SKM-1 treated with dmso at 0.1 percent for 144 hours (cell line): ENCODE measurements around the gene DTD1.

Experiments
- DNase-seq: peaks from one replicate; lab custom pipeline; 2025; ENCODE audit not compliant: unreplicated experiment; lab: John Stamatoyannopoulos, UW

Gene DTD1

DNA sequence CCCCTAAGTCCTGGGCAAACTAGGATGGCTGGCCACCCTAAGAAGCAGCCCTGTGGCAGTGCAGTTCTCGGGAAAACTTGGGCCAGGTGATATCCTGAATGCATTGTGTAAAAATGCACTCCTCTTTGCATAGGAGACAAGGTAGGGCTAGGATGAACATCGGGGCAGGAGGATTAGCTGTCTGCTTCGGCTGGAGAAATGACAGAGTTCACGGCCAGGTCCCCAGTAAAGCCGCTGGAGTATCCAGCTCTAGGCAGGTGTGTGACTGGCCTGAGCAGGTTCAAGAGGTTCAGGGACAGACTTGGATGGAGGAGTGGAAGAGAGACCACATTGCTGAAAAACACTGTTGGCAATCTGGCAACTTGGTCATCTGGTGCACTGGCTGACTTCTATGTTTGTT is 26.4 kb downstream of the DTD1 start:
- no peak for DNase-seq

DNA sequence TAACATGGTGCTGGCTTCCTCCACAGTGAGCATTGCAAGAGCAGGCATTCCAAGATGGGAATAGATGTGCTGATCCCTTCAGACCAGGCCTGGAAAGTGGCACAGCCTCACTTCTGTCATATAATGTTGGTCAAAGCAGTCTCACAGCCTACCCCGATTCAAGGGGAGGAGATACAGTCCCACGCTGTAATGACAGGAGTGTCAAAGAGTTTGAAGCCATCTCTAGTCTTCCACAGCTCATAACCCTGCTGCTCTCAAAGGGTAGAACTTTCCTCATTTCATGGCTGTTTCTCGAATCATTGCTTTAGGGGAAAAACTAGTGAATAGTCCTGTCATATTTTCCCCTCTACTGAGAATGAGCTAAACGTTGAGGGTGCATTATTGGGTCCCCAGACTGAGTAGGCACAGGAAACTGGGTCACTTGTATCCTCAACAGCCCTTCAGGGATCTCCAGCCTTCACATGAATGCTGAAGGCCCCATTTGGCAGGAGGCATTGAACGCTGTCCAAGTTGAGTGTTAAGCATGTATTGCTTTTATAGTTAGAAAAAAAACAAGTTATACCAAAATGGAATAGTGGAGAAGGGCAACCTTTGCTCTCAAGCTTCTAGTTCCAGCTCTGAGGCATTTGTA is 27.3 kb downstream of the DTD1 start:
- no peak for DNase-seq

DNA sequence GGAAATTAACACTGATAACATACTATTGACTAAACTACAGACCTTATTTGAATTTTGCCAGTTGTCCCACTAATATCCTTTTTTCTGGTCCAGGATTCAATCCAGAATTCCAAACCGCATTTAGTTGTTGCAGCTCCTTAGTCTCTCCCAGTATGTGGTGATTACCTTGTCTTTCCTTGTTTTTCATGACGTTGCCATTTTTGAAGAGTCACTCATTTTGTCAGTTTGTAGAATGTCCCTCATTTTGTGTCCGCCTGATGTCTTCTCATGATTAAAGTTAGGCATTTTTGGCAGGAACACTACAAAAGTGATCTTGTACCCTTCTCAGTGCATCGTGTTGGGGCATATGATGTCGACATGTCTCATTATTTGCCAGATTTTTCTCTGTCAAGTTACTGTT is 33.1 kb downstream of the DTD1 start:
- no peak for DNase-seq

DNA sequence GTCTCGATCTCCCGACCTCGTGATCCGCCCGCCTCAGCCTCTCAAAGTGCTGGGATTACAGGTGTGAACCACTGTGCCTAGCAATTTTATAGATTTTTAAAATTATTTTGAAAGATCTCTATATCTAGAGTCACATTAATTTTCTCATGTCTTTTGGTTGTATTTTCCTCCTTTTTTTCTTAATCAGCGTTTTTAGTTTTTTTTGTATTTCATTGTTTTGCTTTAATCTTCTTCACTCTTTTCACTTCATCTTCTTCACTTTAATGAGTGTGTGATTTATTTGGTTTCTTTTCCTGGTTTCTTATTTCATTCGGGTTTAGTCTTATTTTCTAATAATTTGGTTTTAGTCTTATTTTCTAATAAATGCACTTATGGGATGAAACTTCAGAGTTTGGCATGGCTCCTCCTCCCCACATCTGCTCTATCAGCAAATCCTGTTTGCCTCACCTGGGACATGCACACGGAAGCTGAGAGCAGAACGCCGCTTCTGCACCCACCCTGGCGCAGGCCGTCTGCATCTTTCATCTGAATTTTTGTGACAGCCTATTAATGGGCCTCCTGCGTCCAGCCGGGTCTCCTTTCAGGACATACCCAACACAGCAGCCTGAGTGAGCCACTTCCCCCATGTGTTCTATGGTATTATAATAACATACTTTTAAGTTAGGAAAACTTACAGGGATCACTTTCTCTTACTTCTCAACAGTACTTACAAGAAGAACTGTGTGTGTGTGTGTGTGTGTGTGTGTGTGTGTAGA is 35.5 kb downstream of the DTD1 start:
- no peak for DNase-seq

DNA sequence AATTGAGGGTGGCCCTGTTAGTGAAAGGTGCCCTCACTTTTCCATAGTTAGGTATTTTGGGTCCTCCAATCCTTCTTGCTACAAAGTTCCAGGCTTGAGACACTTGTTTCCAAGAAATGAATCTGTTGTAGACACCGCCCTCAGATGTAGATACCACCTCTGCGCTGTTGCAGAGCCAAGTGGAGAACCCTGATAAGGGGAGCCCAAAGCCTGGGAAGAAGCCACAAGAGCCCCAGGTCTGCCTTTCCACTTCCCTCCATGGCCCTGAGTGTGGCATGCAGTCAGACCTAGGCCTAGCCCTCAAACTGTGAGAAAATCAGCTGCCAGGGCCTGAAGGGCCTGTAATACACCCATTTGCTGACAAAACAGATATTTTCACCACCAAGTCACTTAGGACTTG is 37.1 kb downstream of the DTD1 start:
- no peak for DNase-seq

DNA sequence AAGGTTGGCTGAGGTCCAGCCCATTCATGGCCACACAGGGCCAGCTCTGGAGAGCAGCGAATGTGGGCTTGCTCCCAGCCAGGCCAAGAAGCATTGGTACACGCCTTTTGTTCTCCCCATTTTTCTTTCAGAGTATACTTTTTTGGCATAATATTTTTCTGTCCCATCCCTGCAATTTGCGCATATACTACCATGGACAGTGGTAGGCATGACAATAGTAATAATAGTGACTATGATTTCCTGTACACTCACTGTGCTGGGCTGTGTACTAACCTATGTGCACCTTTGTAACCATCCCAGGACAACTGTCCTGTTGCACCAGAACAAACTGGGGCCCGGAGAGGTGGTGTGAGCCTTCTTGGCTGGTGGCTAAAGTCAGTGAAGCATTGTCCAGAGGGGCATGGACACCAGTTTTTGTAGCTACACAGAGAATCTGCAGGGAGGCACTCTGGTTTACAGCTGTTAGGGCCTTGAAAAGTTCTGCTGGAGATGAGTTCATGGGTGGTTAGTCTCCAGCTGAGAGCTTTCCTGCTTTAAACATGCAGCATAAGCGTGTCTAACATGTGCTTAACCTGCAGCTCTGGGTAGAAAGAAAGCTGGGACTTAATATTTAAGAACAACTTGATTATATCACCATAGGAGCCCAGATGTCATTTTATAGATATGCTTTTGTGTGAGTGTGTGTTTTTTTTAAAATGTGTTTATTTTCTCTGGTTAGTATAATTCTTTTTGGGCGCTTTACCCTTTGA is 38.2 kb downstream of the DTD1 start:
- no peak for DNase-seq

DNA sequence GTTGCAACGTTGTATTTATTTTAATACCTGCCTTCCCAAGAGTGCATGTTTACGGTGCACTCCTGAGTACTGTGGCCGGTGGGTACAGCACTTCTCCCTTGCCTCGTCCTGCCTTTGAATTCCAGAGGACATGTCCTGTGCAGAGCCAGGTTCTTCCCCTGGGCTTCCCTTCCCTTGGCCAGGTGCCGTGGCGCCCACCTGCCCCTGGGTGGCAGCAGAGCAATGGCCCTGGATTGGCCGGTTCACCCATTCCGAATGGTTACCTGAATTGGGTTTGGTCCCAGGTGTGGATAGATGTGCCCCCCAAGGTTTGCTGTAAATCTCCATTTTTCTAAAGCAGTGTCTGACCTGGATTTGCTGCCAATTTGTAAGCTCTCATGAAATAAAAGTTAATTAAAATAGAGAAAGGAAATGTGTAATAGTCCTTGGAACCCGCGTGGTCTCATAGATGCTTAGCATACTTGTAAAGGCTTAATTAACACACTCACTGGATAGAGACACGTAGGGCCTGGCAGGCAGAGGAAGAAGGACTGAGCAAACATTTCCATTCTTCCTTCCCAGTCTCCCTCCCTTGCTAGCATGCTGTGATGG is 40.6 kb downstream of the DTD1 start:
- no peak for DNase-seq

DNA sequence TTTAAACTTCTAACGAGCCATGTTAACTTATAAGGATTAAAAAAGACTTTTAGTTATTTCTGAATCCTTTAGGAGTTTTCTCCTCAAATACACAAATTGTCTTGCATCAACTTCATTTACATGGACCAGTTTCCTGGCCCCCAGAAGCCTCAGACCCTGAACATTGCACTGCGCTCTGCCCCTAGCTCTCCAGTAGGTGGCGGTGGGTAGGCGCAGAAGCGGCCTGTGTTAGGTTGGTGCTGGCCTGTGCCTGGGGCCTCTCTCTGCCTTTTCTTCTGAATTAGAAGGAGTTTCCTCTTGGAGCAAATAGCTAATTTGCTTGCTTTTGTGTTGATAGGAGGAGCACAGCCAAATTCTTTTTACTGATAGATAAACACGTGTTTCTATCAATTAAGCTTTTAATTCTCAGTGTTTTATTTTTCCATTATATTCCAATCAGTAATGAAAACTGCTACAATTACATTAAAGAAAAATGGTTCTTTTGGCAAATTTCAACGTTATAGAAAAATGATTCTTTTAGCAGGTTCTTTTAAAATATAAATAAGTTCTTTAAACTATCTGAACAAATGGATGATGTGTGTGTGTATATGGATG is 44.4 kb downstream of the DTD1 start:
- DNase-seq = peak; percentile 27

DNA sequence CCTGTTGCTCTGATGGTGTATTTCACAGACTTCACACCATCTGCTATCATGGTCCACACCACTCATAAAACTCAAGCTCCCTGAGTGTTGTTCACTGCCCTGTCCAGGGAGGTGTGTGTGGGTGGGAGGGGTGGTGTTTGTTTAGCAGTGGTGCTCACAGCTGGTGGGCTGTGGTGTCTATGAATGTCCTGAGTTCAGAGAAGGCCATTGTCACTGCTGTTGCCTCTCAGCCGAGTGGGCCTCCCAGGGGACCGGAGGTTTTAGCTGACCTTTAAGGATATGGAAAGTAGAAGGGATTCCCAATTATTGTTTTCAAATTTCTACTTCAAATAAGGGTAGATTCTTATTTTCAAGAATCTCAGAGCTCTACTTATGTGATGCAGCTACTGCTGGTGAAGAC is 45.6 kb downstream of the DTD1 start:
- no peak for DNase-seq

DNA sequence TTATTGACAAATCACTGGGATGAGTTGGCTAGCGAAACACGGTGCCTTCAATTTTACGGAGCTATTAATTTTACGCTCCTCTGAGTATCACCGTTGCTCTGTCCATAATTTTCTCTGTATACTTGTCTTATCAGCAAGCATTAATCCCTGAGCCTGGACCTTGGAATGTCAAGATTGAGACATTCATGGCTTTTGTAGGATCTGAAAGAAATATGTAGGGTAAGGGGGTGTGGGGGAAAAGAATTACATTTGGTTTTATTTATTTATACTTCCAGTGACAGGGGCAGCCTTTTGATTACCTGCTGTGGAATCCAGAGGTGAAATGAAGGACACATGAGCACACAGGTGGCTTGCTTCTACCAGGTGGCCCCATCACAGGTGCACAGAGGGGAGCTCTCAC is 46.6 kb downstream of the DTD1 start:
- no peak for DNase-seq

DNA sequence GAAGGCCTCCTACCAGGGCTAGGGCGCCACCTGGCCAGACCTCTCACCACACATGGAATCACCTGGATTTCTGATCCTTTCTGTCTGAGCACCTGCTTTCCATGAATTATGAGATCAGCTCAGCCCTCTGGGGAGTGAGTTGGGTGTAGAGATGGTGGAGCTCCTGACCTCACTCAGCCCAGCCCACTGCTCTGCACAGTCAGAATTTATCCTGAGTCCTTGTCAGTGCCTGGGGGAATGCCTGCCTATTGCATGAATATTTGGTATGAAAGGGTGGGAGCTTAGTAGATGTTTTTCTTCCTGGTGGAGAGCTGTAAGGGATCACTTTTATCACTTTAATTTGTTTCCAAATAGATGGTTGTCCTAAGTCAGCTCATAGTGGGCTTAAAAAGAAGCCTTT is 47.5 kb downstream of the DTD1 start:
- no peak for DNase-seq

DNA sequence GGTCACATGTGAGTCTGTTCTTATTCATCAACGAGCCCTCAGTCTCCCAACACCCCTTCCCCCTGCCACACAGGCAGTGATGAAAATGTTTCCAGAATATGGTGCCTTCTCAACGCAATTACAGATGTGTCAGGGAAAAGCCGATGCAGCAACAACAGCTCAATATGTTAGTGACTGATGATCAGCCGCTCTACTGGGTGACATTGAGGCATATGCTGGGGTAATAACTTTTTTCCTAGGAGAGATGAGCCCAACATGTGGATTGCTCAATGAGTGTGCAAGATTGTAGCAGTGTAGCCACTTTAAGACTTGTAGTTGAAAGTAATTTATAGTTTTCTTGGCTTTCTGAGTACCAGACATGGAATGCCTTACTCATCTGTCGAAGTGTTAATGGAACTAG is 49.4 kb downstream of the DTD1 start:
- no peak for DNase-seq

DNA sequence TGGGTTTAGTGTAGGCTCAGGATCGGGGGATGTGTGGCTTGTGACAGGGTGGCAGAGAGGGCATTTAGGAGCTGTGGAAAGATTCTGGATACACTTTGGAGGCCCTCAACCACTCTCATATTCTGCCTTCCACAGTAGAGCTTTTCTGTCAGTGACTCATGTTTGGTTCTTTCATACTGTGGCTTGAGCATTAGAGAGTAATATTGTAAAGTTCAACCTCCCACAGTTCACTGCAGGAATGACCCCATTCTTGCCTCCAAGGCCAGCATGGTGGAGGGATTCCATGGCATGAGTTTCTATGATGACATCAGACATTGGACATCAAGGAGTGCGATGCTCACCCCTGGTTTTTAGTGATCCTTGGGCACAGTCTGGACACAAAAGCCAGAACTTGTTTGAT is 50.9 kb downstream of the DTD1 start:
- DNase-seq = no peak

DNA sequence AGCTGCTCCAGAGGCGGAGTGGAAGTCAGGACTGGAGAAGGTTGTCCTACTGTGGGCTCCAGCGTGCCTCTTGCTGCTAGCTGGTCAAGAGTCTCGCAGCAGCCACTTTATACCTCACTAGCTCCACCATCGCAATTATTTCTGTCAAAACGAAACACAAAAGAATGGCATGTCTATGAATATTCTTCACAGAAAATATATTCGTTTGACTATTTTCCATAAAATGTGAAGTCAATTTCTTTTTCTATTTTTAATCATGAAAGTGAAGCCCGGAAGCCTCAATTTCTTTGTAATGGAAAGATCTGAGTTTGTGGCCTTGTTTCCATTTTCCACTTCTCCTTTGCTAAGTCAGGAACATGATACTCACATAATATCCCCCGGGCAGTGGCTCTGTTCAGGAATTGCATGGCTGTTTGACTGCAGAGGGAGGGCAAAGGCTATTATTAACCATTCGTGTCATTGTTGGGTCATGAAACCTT is 51.7 kb downstream of the DTD1 start:
- DNase-seq = no peak

DNA sequence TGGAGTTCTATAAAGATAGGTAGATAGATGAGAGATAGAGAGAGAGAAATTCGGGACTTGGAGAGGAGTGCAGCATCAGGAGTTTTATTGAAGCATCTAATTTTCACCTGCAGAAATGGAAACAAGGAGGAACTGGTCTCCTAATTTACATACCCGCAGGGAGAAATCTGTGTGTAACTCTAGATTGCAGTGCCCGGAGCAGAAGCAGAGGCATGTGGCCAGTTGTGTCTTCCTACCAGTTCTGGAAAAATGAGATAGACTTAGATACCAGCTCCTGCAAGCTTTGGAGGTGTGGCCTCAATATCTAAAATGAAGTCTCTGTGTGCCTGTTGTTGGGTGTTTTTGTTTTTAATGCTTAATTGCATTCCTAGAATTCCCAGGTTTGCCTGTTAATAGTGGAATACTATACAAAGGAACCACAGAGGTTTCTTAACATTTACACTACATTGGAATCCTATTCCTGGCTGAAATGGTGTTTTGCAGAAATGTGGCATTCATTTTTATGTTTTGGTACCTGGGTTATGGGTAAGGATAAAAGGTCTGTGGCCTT is 57.4 kb downstream of the DTD1 start:
- no peak for DNase-seq

DNA sequence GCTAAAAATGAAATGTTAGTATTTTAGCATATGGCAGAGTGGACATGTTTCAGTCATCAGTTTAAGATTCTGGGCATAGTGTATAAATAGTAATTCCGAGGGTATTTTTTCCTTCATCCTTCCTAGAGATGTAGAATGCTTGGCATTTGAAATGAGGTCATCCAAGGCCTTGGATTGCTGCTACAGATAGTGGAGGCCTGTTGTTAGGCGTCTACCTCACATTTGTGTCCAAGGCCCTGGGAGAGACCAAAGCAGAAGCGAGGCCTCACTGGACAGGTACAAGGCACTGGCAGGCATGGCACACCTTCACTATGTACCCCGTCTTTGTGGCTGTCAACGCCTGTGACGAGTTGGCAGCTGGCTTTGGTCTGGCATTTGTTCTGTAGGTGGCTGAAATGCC is 58.0 kb downstream of the DTD1 start:
- DNase-seq = no peak

DNA sequence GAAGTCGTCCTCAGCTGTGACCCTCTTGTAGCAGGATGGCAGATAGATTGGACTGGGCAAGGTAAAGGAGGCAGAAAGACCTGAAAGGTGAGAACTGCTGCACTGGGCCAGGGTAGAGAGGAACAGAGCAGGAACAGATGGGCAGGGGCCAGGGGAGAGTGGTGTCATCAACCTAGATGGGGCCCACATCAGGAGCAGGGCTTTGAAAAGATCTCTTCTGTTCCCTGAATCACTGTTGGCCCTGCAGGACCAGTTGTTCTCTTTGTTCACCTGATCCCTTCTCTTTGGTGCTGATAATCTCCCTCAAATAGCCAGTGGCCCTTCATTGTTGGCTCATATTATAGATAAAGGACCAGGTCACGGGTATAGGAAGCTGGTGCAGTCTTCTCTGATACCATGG is 59.9 kb downstream of the DTD1 start:
- DNase-seq = no peak

DNA sequence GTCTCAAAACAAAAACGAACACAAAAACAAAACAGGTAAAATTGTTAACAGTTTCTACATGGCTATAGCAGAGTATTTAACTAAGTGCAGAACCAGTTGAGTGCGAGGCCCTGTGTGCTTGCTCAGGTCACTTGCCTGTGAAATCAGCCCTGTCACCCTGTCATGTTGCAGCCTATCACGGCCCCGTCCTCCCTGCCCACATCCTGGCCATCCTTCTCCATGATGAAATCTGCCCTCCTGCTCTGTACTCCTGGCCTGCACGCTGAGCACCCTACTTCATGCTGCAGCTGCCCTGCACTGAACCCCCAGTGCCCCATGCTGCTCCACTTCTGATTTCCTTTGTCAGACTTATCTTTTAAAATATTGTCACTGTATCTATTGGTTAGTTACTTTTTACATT is 62.4 kb downstream of the DTD1 start:
- DNase-seq = no peak

DNA sequence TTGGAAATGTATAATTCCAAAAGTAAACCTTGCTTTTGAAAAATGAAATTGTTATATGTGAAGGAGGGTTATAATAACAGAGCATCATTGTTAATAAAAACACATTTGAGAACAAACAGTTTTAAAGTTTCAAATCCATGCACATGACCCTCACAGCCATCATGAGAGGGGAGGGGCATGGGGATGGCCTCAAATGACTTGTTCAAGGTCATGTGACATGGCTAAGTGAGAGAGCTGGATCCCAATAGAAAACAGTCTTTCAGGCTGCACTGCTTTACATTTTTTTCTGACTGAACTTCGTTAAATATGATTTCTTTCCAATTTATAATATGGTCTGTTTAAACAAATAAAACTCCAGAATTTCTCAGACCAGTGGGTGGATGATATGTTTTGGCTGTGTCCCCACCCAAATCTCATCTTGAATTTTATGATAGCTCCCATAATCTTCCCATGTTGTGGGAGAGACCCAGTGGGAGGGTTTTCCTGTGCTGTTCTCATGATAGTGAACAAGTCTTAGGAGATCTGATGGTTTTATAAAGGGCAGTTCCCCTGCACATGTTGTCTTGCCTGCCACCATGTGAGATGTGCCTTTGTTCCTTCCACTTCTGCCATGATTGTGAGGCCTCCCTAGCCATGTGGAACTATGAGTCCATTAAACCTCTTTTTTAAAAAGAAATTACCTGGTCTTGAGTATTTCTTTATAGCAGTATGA is 66.0 kb downstream of the DTD1 start:
- no peak for DNase-seq

DNA sequence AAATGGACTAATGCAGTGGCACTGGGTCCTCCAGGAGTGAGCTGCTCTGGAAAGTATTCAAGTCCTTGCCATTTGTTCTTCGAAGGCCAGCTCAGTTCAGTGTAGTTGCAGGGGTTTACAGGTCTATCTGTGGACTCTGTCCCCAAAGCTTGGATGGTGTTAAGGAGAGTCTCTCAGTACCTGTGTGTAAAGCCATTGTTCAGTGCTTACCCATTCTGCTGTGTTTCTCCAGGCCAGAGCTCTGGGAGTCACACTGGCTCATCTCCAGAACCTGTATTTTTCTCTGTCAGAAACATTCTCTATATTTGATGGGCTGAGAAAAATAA is 66.6 kb downstream of the DTD1 start:
- no peak for DNase-seq

DNA sequence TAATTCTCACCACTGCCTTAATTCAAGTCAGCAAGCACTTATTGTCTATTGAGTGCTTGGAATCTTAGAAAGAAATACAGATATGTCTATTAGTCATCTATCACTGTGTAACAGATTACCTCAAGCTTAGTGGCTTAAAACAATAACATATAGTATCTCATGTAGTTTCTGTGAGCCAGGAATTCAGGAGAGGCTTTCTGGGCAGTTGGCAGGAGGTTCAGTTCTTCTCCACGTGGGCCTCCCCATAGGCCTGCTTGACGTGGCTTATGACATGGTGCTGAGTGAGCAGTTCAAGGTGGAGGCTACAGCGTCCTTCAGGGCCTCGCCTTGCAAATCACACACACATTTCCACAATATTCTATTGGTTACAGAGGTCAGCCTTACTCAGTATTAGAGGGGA is 69.7 kb downstream of the DTD1 start:
- DNase-seq = no peak
